Gastroesophageal sphincter (tissue), 4 donors: ENCODE results near the gene GRHL1. TPM values are rescaled to one million over a fixed set of nuclear protein-coding genes. Genes with fewer than 3 reads are reported as not detected.

Source experiments
- ATAC-seq: fragments of 150-250 bp; one replicate; pipeline ENCODE4 v1.9.1; 2016; ENCODE audit warnings: mild to moderate bottlenecking, moderate library complexity
- H3K27ac ChIP-seq, 4 donors: fragments of 200-600 bp; sonication (generic) in 3 of 4; 1 replicate in 3 of 4; 2 replicates in 1 of 4; pipeline ENCODE4 v1.5.1; 2016 to 2019
- H3K27me3 ChIP-seq: fragments of 200-600 bp; sonication (generic); one replicate; pipeline ENCODE4 v1.5.1; 2019
- H3K36me3 ChIP-seq, 2 donors: fragments of 200-600 bp; sonication (generic); one replicate each; pipeline ENCODE4 v1.5.1; 2019; ENCODE audit warnings: control low read depth in 1 of 2
- H3K4me1 ChIP-seq, 3 donors: fragments of 200-600 bp; sonication (generic); 1 replicate in 2 of 3; 2 replicates in 1 of 3; pipeline ENCODE4 v1.5.1; 2016 to 2019; ENCODE audit warnings: control low read depth in 2 of 3
- H3K4me3 ChIP-seq, 2 donors: fragments of 200-600 bp; sonication (generic); one replicate each; pipeline ENCODE4 v1.5.1; 2019; ENCODE audit warnings: mild to moderate bottlenecking in 1 of 2, moderate library complexity in 1 of 2
- H3K9me3 ChIP-seq, 3 donors: fragments of 200-600 bp; sonication (generic); one replicate each; pipeline ENCODE4 v1.5.1; 2017 to 2019; ENCODE audit warnings: control low read depth in 2 of 3
- EP300 ChIP-seq: sonication (generic); formaldehyde crosslinking; IDR thresholded peaks from one replicate; pipeline ENCODE4 v1.6.1; 2017; ENCODE audit warnings: antibody characterized with exemption, mild to moderate bottlenecking
- POLR2A ChIP-seq, 2 donors: fragments of 450-650 bp; IDR thresholded peaks; one replicate each; pipeline ENCODE4 v1.6.1; 2017; ENCODE audit warnings: antibody characterized with exemption in 2 of 2, mild to moderate bottlenecking in 2 of 2, moderate library complexity in 1 of 2
- POLR2AphosphoS5 ChIP-seq: sonication (generic); formaldehyde crosslinking; IDR thresholded peaks from one replicate; pipeline ENCODE4 v1.6.1; 2017; ENCODE audit warnings: antibody characterized with exemption
- WGBS, 2 donors: methylation state at CpG; one replicate each; pipeline ENCODE4 v1.1.5; 2018; ENCODE audit warnings: low coverage in 1 of 2; 5-methylcytosine and 5-hydroxymethylcytosine counted together
- total RNA-seq, 4 donors: library from RNA; depleted of rRNA; stranded (reverse); fragments of >200 nt; gene quantifications; one replicate each; pipeline ENCODE4 v1.1.0, GENCODE V29; 2016
- TF ChIP-seq, protein P1 (sequence below), 4 experiments: fragments of 200-600 bp in 2 of 4; fragments of 450-650 bp in 2 of 4; sonication (generic) in 1 of 4; IDR thresholded peaks; one replicate each; pipeline ENCODE4 v1.5.1; 2017 to 2019; ENCODE audit warnings: antibody characterized with exemption in 4 of 4, mild to moderate bottlenecking in 2 of 4, moderate library complexity in 2 of 4

The GRHL1 gene
- total RNA-seq, 4 donors from 2014 or later: 1.3 to 6.1 (median 2.3) TPM

DNA sequence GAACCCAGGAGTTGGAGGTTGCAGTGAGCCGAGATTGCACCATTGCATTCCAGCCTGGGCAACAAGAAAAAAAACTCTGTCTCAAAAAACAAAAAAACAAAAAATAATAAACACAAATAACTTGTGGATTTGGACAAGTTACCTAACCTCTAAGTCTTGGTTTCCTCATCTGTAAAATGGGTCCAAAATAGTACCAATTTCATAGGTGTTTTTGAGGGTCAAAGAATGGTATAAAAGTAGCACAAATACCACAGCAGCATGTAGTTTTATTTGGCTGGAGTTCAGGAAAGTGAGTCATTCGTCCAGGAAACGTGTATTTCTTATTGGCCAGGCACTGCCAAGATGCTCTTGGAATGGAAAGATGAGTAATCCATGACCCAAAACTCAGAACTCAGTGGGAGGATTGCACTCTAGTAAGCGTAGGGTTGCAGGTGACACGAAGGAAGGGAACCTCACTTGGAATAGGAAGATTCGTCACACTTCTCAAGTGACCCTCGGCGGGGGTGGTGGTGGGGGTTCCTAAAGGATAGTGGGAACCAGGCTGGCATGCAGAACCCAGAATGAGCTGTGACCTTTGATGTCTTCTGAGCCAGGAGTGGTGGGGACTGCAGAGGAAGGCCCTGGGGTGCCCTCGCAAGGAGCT is 24.4 kb downstream of the GRHL1 start:
- peak; percentile 79 for ATAC-seq
- H3K4me3 ChIP-seq: no peak overlapping the region
- H3K27ac ChIP-seq: peak overlapping the region; percentile 51 to 83 (median 74)
- no peaks in the 10 kb centered on the region for H3K36me3 ChIP-seq
- TF ChIP-seq, protein P1, sequence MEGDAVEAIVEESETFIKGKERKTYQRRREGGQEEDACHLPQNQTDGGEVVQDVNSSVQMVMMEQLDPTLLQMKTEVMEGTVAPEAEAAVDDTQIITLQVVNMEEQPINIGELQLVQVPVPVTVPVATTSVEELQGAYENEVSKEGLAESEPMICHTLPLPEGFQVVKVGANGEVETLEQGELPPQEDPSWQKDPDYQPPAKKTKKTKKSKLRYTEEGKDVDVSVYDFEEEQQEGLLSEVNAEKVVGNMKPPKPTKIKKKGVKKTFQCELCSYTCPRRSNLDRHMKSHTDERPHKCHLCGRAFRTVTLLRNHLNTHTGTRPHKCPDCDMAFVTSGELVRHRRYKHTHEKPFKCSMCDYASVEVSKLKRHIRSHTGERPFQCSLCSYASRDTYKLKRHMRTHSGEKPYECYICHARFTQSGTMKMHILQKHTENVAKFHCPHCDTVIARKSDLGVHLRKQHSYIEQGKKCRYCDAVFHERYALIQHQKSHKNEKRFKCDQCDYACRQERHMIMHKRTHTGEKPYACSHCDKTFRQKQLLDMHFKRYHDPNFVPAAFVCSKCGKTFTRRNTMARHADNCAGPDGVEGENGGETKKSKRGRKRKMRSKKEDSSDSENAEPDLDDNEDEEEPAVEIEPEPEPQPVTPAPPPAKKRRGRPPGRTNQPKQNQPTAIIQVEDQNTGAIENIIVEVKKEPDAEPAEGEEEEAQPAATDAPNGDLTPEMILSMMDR (IDR thresholded peaks at IDR 0.05): no peak
- TF ChIP-seq POLR2AphosphoS5 (peak; percentile 97), EP300 (no peak)
- H3K27me3 ChIP-seq: no peaks in the 10 kb centered on the region
- 25 to 29% methylated on average over 8 of the region's 9 CpGs for WGBS, 2 donors
- H3K4me1 ChIP-seq: peaks cover 5 to 59% (median 26%) of the 10 kb centered on the region in 3 donors
- no peaks in the 10 kb centered on the region for H3K9me3 ChIP-seq

DNA sequence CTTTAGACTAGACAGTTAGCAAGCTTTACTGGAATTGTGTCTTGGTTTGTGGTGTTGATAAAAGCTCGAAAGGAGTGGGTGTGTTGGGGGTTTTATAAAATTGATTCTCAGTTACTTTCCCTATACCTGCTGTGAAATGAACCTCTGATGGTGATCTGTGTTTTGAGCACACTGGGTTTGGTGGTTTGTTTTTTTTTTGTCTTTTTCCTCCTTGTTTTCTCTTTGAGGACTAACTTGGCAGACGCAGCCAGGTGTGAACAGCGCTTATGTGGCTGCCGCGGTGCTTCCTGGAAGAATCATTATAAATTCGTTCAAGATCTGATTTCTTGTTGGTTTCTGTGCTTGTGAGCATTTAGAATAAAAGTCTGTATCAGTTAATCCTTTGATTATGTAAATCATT is 28.5 kb downstream of the GRHL1 start:
- ATAC-seq: no peak
- no peaks in the 10 kb centered on the region for H3K9me3 ChIP-seq
- 82 to 93% methylated on average over 4 to 6 of the region's 6 CpGs for WGBS, 2 donors

DNA sequence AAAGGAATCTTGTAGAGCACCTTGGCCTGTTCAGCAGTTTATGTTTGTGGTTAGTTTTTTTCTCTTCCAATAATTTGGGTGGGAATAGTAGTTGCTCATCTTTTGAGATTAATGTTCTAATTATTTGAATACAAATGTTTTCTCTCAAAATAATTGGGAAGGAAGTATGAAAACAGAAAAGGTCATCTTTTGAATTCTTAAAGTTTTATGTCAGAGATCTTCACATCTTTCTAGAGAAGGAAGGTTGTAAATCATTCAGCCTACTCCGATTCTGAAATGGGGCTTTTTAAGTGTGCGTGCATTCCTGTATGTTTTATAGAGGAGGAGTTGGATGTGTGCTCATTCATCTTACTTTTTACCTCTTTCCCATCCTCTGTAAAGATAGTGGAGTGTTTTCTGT is 29.0 kb downstream of the GRHL1 start:
- no peak overlapping the region for H3K4me3 ChIP-seq
- H3K27ac ChIP-seq: no peak overlapping the region
- ATAC-seq: no peak
- 78 to 97% methylated on average over 2 of the region's 2 CpGs for WGBS, 2 donors
- H3K36me3 ChIP-seq: no peaks in the 10 kb centered on the region
- H3K9me3 ChIP-seq: no peaks in the 10 kb centered on the region
- TF ChIP-seq EP300 (no peak), POLR2A (IDR thresholded peaks at IDR 0.05) (no peak), POLR2AphosphoS5 (no peak)
- TF ChIP-seq, protein P1 (IDR thresholded peaks at IDR 0.05): no peak
- peaks cover 5 to 43% (median 22%) of the 10 kb centered on the region in 3 donors for H3K4me1 ChIP-seq
- no peaks in the 10 kb centered on the region for H3K27me3 ChIP-seq

More for the DNA sequence above, 28.5 kb downstream of the GRHL1 start:
- H3K4me3 ChIP-seq: no peak overlapping the region
- no peak overlapping the region for H3K27ac ChIP-seq
- no peaks in the 10 kb centered on the region for H3K27me3 ChIP-seq
- peaks cover 5 to 45% (median 23%) of the 10 kb centered on the region in 3 donors for H3K4me1 ChIP-seq
- TF ChIP-seq POLR2AphosphoS5 (no peak), EP300 (no peak), POLR2A (IDR thresholded peaks at IDR 0.05) (no peak)
- TF ChIP-seq, protein P1 (IDR thresholded peaks at IDR 0.05): no peak
- H3K36me3 ChIP-seq: no peaks in the 10 kb centered on the region

DNA sequence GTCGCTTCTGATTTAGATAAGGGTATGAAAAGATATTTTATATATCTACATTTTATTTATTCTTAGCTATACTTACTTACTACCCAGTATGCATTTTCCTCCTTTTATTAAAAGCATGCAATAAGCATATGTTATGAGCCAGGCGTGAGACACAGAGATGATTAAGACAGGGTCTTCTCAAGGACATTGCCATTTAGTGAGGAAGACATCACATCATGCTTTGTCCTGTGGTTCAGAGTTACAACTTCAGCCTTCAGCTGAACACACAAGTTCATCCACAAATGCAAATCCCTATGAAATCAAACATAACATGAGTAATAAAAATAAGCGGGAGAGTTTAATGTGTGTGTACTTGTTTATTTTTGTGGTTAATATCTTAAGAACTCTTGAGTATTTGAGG is 30.2 kb downstream of the GRHL1 start:
- no peak overlapping the region for H3K27ac ChIP-seq
- no peak for ATAC-seq
- WGBS, 2 donors: 88 to 98% methylated on average over 3 of the region's 3 CpGs
- TF ChIP-seq, protein P1 (IDR thresholded peaks at IDR 0.05): no peak
- TF ChIP-seq EP300 (no peak), POLR2AphosphoS5 (no peak), POLR2A (IDR thresholded peaks at IDR 0.05) (no peak)
- peaks cover 0 to 39% (median 10%) of the 10 kb centered on the region in 3 donors for H3K4me1 ChIP-seq
- H3K9me3 ChIP-seq: no peaks in the 10 kb centered on the region
- H3K4me3 ChIP-seq: no peak overlapping the region
- no peaks in the 10 kb centered on the region for H3K27me3 ChIP-seq
- H3K36me3 ChIP-seq: no peaks in the 10 kb centered on the region

DNA sequence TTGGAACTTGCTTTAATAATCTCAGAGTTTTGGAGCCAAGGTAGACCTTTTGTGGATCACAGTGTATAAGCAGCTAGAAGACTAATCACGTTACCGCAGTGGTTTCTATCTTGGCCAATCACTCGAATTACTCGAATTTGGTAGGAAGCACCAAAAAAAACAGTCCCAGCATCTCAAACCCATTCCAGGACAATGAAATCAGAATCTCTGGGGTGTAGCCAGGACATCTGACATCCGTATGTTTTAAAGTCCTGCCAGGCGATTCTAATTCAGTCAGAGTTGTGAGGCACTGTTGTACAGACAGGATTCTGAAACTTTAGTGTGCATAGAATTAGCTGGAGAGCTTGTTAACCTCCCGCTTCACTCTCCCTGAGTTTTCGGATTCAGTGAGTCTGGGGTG is 30.8 kb downstream of the GRHL1 start:
- peak; percentile 59 for ATAC-seq
- H3K9me3 ChIP-seq: no peaks in the 10 kb centered on the region
- WGBS, 2 donors: 56 to 63% methylated on average over 8 of the region's 8 CpGs
- no peak overlapping the region for H3K4me3 ChIP-seq
- H3K27me3 ChIP-seq: no peaks in the 10 kb centered on the region
- peaks cover 0 to 35% (median 10%) of the 10 kb centered on the region in 3 donors for H3K4me1 ChIP-seq
- H3K27ac ChIP-seq: no peak overlapping the region
- H3K36me3 ChIP-seq: no peaks in the 10 kb centered on the region
- TF ChIP-seq, protein P1 (IDR thresholded peaks at IDR 0.05): no peak
- no peak for TF ChIP-seq EP300
- TF ChIP-seq POLR2A (IDR thresholded peaks at IDR 0.05): no peak
- TF ChIP-seq POLR2AphosphoS5: peak; percentile 40
